Measurements from ENCODE around the gene ZFYVE28. TPM values are rescaled to one million over a fixed set of nuclear protein-coding genes. Genes with fewer than 3 reads are reported as not detected.

The ZFYVE28 gene
- total and polyA plus RNA-seq, 2 of the 8 experiments (the other 6 are each of a cell fraction or from before 2014, with no cell fraction given) = 1.7 to 4.9 TPM

DNA sequence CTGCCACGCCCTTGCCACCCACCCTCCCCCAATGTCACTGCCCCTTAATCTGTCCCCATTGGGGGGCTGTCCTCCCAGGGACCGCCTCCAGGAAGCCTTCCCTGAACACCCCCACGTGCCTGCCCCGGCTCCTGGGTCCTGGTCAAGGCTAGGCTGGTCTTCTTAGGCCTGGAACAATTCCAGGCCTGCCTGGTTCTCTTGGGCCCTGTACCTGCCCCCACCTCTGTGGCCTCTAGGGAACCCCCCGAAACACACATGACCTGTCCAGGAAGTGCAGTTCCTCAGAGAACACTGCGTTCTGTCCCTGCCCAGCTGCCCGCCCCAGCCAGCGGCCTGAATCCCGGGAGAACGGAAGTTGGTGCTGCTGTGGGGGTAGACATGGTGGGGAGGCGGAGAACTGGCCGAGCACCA, 161.7 kb downstream of the ZFYVE28 start:
- no peak overlapping the region for H2BK120ac ChIP-seq (replicated peaks; ENCODE audit: low read depth, low read length)
- H3K4me3 ChIP-seq (ENCODE audit: extremely low read depth in 1 of 4, insufficient read depth in 2 of 4, low read depth in 3 of 4, low read length in 4 of 4) = no peak overlapping the region
- H4K20me1 ChIP-seq (replicated peaks in 1 of 2; ENCODE audit: control insufficient read depth in 1 of 2, insufficient read depth in 2 of 2, low read length in 2 of 2) = peaks cover 0 to 9% of the 10 kb centered on the region in 2 experiments
- H3K4me2 ChIP-seq (ENCODE audit: insufficient read depth in 1 of 2, low read depth in 2 of 2, low read length in 2 of 2) = no peak overlapping the region
- FAIRE-seq = no peak
- H3K27me3 ChIP-seq (replicated peaks in 1 of 4; ENCODE audit: control insufficient read depth in 3 of 4, extremely low read depth in 1 of 4, insufficient read depth in 3 of 4, low read length in 3 of 4) = no peaks in the 10 kb centered on the region
- H3K27ac ChIP-seq (ENCODE audit: low read depth, low read length) = no peak overlapping the region
- H3K4me1 ChIP-seq (replicated peaks in 1 of 4; ENCODE audit: control insufficient read depth in 3 of 4, insufficient read depth in 4 of 4, low read length in 3 of 4) = peaks cover 0 to 5% (median 3%) of the 10 kb centered on the region in 4 experiments; a peak in 4 of 7 replicates
- POLR2A ChIA-PET (ENCODE audit: partially characterized antibody) = no interaction called here
- no peak overlapping the region for H2BK20ac ChIP-seq (ENCODE audit: low read length)
- no peak overlapping the region for H4K91ac ChIP-seq (replicated peaks; ENCODE audit: insufficient read length, low read length)
- H2BK5ac ChIP-seq (ENCODE audit: low read depth, low read length) = no peak overlapping the region
- no peak overlapping the region for H3K9ac ChIP-seq (replicated peaks in 1 of 4; ENCODE audit: extremely low read depth in 1 of 4, low read depth in 3 of 4, low read length in 3 of 4)
- no peaks in the 10 kb centered on the region for H3K79me1 ChIP-seq (ENCODE audit: low read depth, low read length)
- no peak overlapping the region for H2AK5ac ChIP-seq (ENCODE audit: low read depth, low read length)
- H3K56ac ChIP-seq (replicated peaks; ENCODE audit: insufficient read length, low read depth, low read length) = no peak overlapping the region
- no peaks in the 10 kb centered on the region for H3K9me3 ChIP-seq (ENCODE audit: insufficient read depth in 2 of 2, low read depth in 1 of 2, low read length in 1 of 2)
- H3K18ac ChIP-seq (ENCODE audit: extremely low read depth, low read length) = no peak overlapping the region
- no peak for TF ChIP-seq EGR1 (IDR thresholded peaks at IDR 0.05; ENCODE audit: borderline replicate concordance, low read depth, low read length)
- no peak for TF ChIP-seq CEBPB (IDR thresholded peaks at IDR 0.05; ENCODE audit: low read depth, low read length)
- no peak for TF ChIP-seq EP300 (IDR thresholded peaks at IDR 0.05; ENCODE audit: borderline replicate concordance in 1 of 2, low read depth in 2 of 2, low read length in 2 of 2)
- TF ChIP-seq CBX5 (IDR thresholded peaks at IDR 0.05; ENCODE audit: low read depth, low read length) = no peak
- TF ChIP-seq CBX8 (IDR thresholded peaks at IDR 0.05; ENCODE audit: borderline replicate concordance, low read depth, low read length) = no peak
- no peak for TF ChIP-seq BCL11A (IDR thresholded peaks at IDR 0.05; ENCODE audit: low read depth in 2 of 2, low read length in 2 of 2)
- TF ChIP-seq TEAD4 (IDR thresholded peaks at IDR 0.05; ENCODE audit: low read depth, low read length) = no peak
- no peak for TF ChIP-seq TCF12 (IDR thresholded peaks at IDR 0.05; ENCODE audit: low read depth, low read length)
- H3K23ac ChIP-seq (ENCODE audit: insufficient read length) = no peak overlapping the region
- 90% methylated on average over 12 of the region's 12 CpGs; no CpG with 5 or more reads in 1 of the 2 experiments for WGBS, 2 experiments (ENCODE audit: extremely low coverage in 1 of 2, insufficient coverage in 1 of 2, insufficient read length in 1 of 2, insufficient replicate concordance in 2 of 2, low coverage in 1 of 2, low lambda C conversion rate in 2 of 2, missing lambda C conversion rate in 1 of 2)
- no peaks in the 10 kb centered on the region; a peak in 1 of 8 replicates for H3K36me3 ChIP-seq (ENCODE audit: control insufficient read depth in 2 of 4, insufficient read depth in 4 of 4, low read length in 3 of 4)
- H3K23me2 ChIP-seq (ENCODE audit: low read depth, low read length) = peaks cover 6% of the 10 kb centered on the region; the same call in 1 of the 2 replicates
- H3K4ac ChIP-seq (replicated peaks; ENCODE audit: insufficient read length, low read depth, low read length) = no peak overlapping the region
- no peak overlapping the region for H2BK12ac ChIP-seq (ENCODE audit: low read depth, low read length)
- no peak overlapping the region for H4K8ac ChIP-seq (ENCODE audit: extremely low read depth, insufficient read depth, low read length)
- H2AFZ ChIP-seq (ENCODE audit: low read length) = no peak overlapping the region
- peak in 1 of 2 experiments; percentile 40 for DNase-seq (ENCODE audit: low read depth in 1 of 2, low spot score in 2 of 2)
- H3K14ac ChIP-seq (ENCODE audit: insufficient read length) = no peak overlapping the region
- H2BK15ac ChIP-seq (ENCODE audit: low read length) = no peak overlapping the region
- CTCF ChIA-PET (ENCODE audit: partially characterized antibody) = interaction anchor here (0.5 to 2.0 kb wide), 4 partner anchors 10 to 263 kb away, joined by 3 to 8 read pairs (median 4); no protein-coding TSS in a partner anchor
- no peak overlapping the region for H4K5ac ChIP-seq (ENCODE audit: insufficient read length, low read depth, low read length)
- no peaks in the 10 kb centered on the region for H3K79me2 ChIP-seq (ENCODE audit: control insufficient read depth in 1 of 2, insufficient read depth in 2 of 2, low read length in 2 of 2)

Measured in H1 (cell line).